ENCODE data around the gene CETP. TPM values are rescaled to one million over a fixed set of nuclear protein-coding genes. Genes with fewer than 3 reads are reported as not detected.

CETP gene
- total RNA-seq, 1 donor from 2014 or later: 0.16 TPM

DNA sequence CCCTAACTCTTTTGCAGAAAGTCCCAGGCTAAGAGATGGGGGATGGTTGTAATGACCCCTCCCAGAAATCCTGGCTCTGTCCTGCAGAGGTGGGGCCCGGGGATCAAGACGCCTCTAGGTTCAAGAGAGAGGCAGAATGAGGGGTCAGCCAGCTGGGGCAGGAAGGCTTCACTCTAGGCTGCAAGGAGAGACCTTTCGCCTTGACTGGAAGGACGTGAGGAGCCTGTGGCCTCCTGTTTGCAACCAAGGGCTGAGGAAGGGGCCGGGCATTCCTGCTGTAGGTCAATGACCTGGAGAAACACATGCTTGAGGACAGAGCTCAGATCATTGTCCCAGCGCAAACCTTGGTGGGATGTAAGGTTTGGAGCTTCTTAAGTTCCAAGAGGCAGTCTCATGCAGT is 8.7 kb upstream of the CETP start:
- no peaks in the 10 kb centered on the region for H3K9me3 ChIP-seq (replicated peaks)
- no peak overlapping the region for H3K4me3 ChIP-seq
- no peak for TF ChIP-seq CTCF (IDR thresholded peaks at IDR 0.05; ENCODE audit: borderline replicate concordance)
- no peak overlapping the region for H3K27ac ChIP-seq (replicated peaks)
- no peaks in the 10 kb centered on the region for H3K36me3 ChIP-seq
- no peak for DNase-seq
- intact Hi-C loops (cut with micrococcal nuclease): no loop called here
- H3K4me1 ChIP-seq: no peaks in the 10 kb centered on the region
- H3K27me3 ChIP-seq (ENCODE audit: low read depth): no peaks in the 10 kb centered on the region

DNA sequence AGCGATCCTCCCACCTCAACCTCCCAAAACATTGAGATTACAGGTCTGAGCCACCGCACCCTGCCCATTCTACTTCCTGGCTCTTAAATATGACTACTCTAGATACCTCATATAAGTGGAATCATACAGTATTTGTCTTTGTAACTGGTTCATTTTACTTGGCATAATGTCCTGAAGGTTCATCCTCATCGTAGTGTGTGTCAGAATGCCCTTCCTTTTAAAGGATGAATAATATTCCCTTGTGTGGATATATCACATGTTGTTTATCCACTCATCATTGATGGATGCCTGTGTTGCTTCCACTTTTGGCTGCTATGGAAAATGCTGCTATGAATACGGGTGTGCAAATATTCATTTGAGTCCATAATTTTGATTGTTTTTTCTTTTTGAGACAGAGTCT is 5.7 kb upstream of the CETP start:
- Histone ChIP-seq H3K4me1 (peaks cover 17% of the 10 kb centered on the region), H3K9me3 (replicated peaks) (no peaks in the 10 kb centered on the region), H3K36me3 (no peaks in the 10 kb centered on the region), H3K4me3 (no peak overlapping the region), H3K27me3 (ENCODE audit: low read depth) (no peaks in the 10 kb centered on the region), H3K27ac (replicated peaks) (no peak overlapping the region)
- intact Hi-C loops (cut with micrococcal nuclease): no loop called here
- DNase-seq: no peak
- no peak for TF ChIP-seq CTCF (IDR thresholded peaks at IDR 0.05; ENCODE audit: borderline replicate concordance)

- DNase-seq: no peak
- Histone ChIP-seq H3K27me3 (ENCODE audit: low read depth) (no peaks in the 10 kb centered on the region), H3K9me3 (replicated peaks) (no peaks in the 10 kb centered on the region), H3K4me1 (peaks cover 24% of the 10 kb centered on the region), H3K4me3 (no peak overlapping the region), H3K36me3 (no peaks in the 10 kb centered on the region), H3K27ac (replicated peaks) (no peak overlapping the region)
- intact Hi-C loops (cut with micrococcal nuclease): no loop called here
- no peak for TF ChIP-seq CTCF (IDR thresholded peaks at IDR 0.05; ENCODE audit: borderline replicate concordance)
These were observed 5.0 kb upstream of the CETP start for GRCh38 chr16:56956756-56957155.

DNA sequence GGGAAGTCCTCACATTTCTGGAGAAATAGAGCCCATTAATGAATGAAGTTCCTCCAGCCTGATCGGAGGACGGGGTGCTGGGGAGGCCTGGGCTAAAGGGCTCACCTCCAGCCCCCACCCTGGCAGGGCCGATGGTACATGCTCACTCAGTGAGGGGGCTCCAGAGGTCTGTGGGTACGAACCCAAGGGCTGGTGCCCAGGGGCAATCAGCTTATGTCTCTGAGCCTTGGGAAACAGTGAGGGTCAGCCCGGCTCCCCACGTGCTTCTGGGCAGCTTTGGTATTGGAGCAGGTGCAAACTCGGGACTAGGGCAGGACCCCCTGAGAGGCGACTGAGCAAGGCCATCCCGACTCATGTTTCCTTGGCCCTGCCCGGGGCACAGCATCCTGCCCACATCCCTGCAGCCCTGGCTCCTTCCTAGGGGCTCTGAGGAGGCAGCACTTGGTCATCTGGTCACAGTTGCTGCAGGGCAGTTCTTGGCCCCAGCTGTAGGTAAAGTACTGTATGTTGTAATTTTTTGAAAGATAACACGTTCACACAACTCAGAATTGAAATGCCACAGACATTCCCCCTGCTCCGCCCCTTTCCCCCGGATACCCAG is 969 bp upstream of the CETP start:
- no peak for TF ChIP-seq CTCF (IDR thresholded peaks at IDR 0.05; ENCODE audit: borderline replicate concordance)
- Histone ChIP-seq H3K4me1 (peaks cover 52% of the 10 kb centered on the region), H3K36me3 (no peaks in the 10 kb centered on the region), H3K27me3 (ENCODE audit: low read depth) (no peaks in the 10 kb centered on the region), H3K4me3 (no peak overlapping the region), H3K9me3 (replicated peaks) (no peaks in the 10 kb centered on the region), H3K27ac (replicated peaks) (peak overlapping the region; percentile 71)
- DNase-seq: no peak
- intact Hi-C loops (cut with micrococcal nuclease): no loop called here

DNA sequence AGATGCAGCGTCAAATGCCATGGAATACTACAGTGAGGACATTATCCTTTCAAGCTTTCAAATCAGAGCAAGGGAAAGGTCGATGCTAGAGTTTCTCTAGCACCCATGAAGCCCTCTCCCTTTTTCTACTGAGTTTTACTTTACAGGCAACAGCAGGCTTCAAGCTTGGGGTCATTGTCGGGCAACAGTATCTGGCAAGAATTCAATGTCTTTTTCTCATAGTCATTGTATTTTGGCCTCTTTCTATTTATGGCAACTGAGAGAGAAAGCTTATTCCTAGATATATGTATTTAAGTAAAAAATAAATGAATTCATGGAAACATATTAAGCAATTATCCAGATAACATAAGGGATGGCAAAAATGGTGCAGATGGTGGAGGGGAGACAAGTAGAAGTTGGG is 364 bp upstream of the CETP start:
- intact Hi-C loops (cut with micrococcal nuclease): no loop called here
- no peaks in the 10 kb centered on the region for H3K9me3 ChIP-seq (replicated peaks)
- no peaks in the 10 kb centered on the region for H3K27me3 ChIP-seq (ENCODE audit: low read depth)
- peak overlapping the region; percentile 24 for H3K4me3 ChIP-seq
- H3K36me3 ChIP-seq: no peaks in the 10 kb centered on the region
- peaks cover 58% of the 10 kb centered on the region for H3K4me1 ChIP-seq
- no peak for DNase-seq
- no peak for TF ChIP-seq CTCF (IDR thresholded peaks at IDR 0.05; ENCODE audit: borderline replicate concordance)
- H3K27ac ChIP-seq (replicated peaks): peak overlapping the region; percentile 71
